Endothelial cell of umbilical vein (primary cell): Measurements from ENCODE around the gene C11orf71. TPM values are rescaled to one million over a fixed set of nuclear protein-coding genes. Genes with fewer than 3 reads are reported as not detected.
A peak's percentile ranks its signal among the peaks of the same experiment; 100 is the strongest.

Experiments used
- BruUV-seq: library from RNA; stranded (reverse); fragments of 400-500 nt; replicated peaks from 2 replicates; lab custom pipeline; 2021; lab: Mats Ljungman, UMichigan
- CTCF ChIA-PET: fragments of 300-600, 350-600 bp; sonication (Branson Sonifier 250); formaldehyde crosslinking; loops from one replicate; lab custom pipeline; 2021; ENCODE audit warnings: antibody characterized with exemption, inconsistent platforms; lab: Charles Lee
- POLR2A ChIA-PET: fragments of 300-600, 350-600 bp; sonication (Branson Sonifier 250); formaldehyde crosslinking; loops from one replicate; lab custom pipeline; 2021; ENCODE audit warnings: antibody characterized with exemption, inconsistent platforms; lab: Charles Lee
- DNase-seq: peaks from one replicate; pipeline ENCODE4 v3.0.0-alpha.2; 2011; ENCODE audit warnings: low read depth, low spot score
- FAIRE-seq: peaks from 2 replicates; lab custom pipeline; 2011; peaks lifted over from hg19 to GRCh38; lab: Jason Lieb, UNC
- H2AFZ ChIP-seq: 2 replicates; pipeline ENCODE4 v1.6.0; 2012; ENCODE audit warnings: low read depth, low read length, control low read depth, inconsistent platforms
- H3K27ac ChIP-seq: 2 replicates; pipeline ENCODE4 v1.5.1; 2011; ENCODE audit warnings: low read depth, mild to moderate bottlenecking, control low read depth, low read length, moderate library complexity; ENCODE audit not compliant: insufficient read depth
- H3K27me3 ChIP-seq, 2 experiments: 2 replicates each; pipeline versions ENCODE4 v1.6.0 to v1.6.1; 2011; ENCODE audit warnings: low read length in 2 of 2, mixed read lengths in 1 of 2; ENCODE audit not compliant: control insufficient read depth in 2 of 2, insufficient read depth in 2 of 2
- H3K36me3 ChIP-seq, 2 experiments: 2 replicates in 1 of 2; 3 replicates in 1 of 2; pipeline ENCODE4 v1.5.1; 2011; ENCODE audit warnings: low read length in 2 of 2, mild to moderate bottlenecking in 1 of 2, moderate library complexity in 1 of 2; ENCODE audit not compliant: control insufficient read depth in 2 of 2, insufficient read depth in 2 of 2; ENCODE audit errors: extremely low read depth in 1 of 2
- H3K4me1 ChIP-seq: 3 replicates; pipeline ENCODE4 v1.5.1; 2011; ENCODE audit warnings: mild to moderate bottlenecking, low read length; ENCODE audit not compliant: control insufficient read depth, insufficient read depth; ENCODE audit errors: extremely low read depth
- H3K4me2 ChIP-seq: 2 replicates; pipeline ENCODE4 v1.6.1; 2011; ENCODE audit warnings: low read length, control low read depth, mixed read lengths; ENCODE audit not compliant: insufficient read depth
- H3K4me3 ChIP-seq, 3 experiments: fragments of 200-600 bp in 1 of 3; sonication (generic), shearing (Covaris generic) in 1 of 3; replicated peaks in 1 of 3; 2 replicates each; pipeline ENCODE4 v1.5.1; 2011 to 2016; ENCODE audit warnings: control low read depth in 3 of 3, low read length in 3 of 3, mild to moderate bottlenecking in 2 of 3, inconsistent platforms in 1 of 3, low read depth in 1 of 3, moderate library complexity in 1 of 3; ENCODE audit not compliant: insufficient read depth in 1 of 3
- H3K79me2 ChIP-seq: 2 replicates; pipeline ENCODE4 v1.6.0; 2012; ENCODE audit warnings: low read length, inconsistent platforms; ENCODE audit not compliant: control insufficient read depth, insufficient read depth
- H3K9ac ChIP-seq: replicated peaks from 2 replicates; pipeline ENCODE3; 2011; ENCODE audit warnings: low read length, control low read depth; ENCODE audit not compliant: insufficient read depth; ENCODE audit errors: extremely low read depth
- H3K9me1 ChIP-seq: replicated peaks from 3 replicates; pipeline ENCODE4 v1.6.0; 2011; ENCODE audit warnings: mild to moderate bottlenecking, low read length; ENCODE audit not compliant: control insufficient read depth, insufficient read depth; ENCODE audit errors: extremely low read depth
- H3K9me3 ChIP-seq: replicated peaks from 2 replicates; pipeline ENCODE4 v1.5.1; 2012; ENCODE audit warnings: low read length, inconsistent platforms; ENCODE audit not compliant: control insufficient read depth, insufficient read depth
- H4K20me1 ChIP-seq: replicated peaks from 2 replicates; pipeline ENCODE3; 2011; ENCODE audit warnings: mild to moderate bottlenecking, low read length; ENCODE audit not compliant: control insufficient read depth, insufficient read depth; ENCODE audit errors: extremely low read depth
- CTCF ChIP-seq, 2 donors: IDR thresholded peaks; 1 replicate in 1 of 2; 2 replicates in 1 of 2; pipeline ENCODE4 v1.5.1; 2011; ENCODE audit warnings: low read length in 2 of 2, mild to moderate bottlenecking in 2 of 2, moderate library complexity in 2 of 2, control low read depth in 1 of 2, inconsistent platforms in 1 of 2, low read depth in 1 of 2; ENCODE audit not compliant: insufficient read depth in 1 of 2; ENCODE audit errors: extremely low read depth in 1 of 2
- EZH2 ChIP-seq: IDR thresholded peaks from 2 replicates; pipeline ENCODE4 v1.6.1; 2012; ENCODE audit warnings: borderline replicate concordance, low read depth, mild to moderate bottlenecking, moderate library complexity, low read length, inconsistent platforms; ENCODE audit not compliant: severe bottlenecking
- FOS ChIP-seq: IDR thresholded peaks from 2 replicates; pipeline ENCODE4 v1.6.1; 2011; ENCODE audit warnings: mild to moderate bottlenecking, low read length, moderate library complexity, borderline replicate concordance; ENCODE audit not compliant: insufficient read depth
- GATA2 ChIP-seq: IDR thresholded peaks from 2 replicates; pipeline ENCODE4 v1.7.0; 2011; ENCODE audit warnings: low read depth, mild to moderate bottlenecking, moderate library complexity, mixed read lengths, low read length; ENCODE audit not compliant: insufficient read length, insufficient read depth
- JUN ChIP-seq: IDR thresholded peaks from 2 replicates; pipeline ENCODE4 v1.6.1; 2011; ENCODE audit warnings: borderline replicate concordance, low read depth; ENCODE audit not compliant: insufficient read length, insufficient read depth
- MAX ChIP-seq: IDR thresholded peaks from 2 replicates; pipeline ENCODE4 v1.6.1; 2011; ENCODE audit not compliant: insufficient read depth, insufficient read length
- MYC ChIP-seq: IDR thresholded peaks from one replicate; pipeline ENCODE4 v1.6.1; 2011; ENCODE audit warnings: mild to moderate bottlenecking, low read depth, low read length
- POLR2A ChIP-seq: IDR thresholded peaks from 2 replicates; pipeline ENCODE4 v1.6.1; 2012; ENCODE audit warnings: low read depth, mild to moderate bottlenecking, control low read depth, low read length
- POLR2AphosphoS5 ChIP-seq: IDR thresholded peaks from 2 replicates; pipeline ENCODE4 v1.6.1; 2012; ENCODE audit warnings: low read depth, mild to moderate bottlenecking, control low read depth, low read length, moderate library complexity; ENCODE audit not compliant: insufficient read depth
- dilution Hi-C: fragments of 300-500 bp; cut with MboI; formaldehyde crosslinking; loops from one replicate; pipeline ENCODE4 v1.15.0; 2019; ENCODE audit warnings: low sequenced_read_pairs; ENCODE audit not compliant: extremely low pct_ligation_motif_present
- intact Hi-C: fragments of 100-400 bp; cut with micrococcal nuclease; formaldehyde crosslinking; loops from one replicate; pipeline ENCODE4 v1.10.0; 2022
- polyA plus RNA-seq, 4 experiments: library from polyadenylated mRNA; depleted of rRNA in 3 of 4; stranded (reverse) in 3 of 4; unstranded in 1 of 4; fragments of >200 nt; gene quantifications; 2 replicates each; pipeline versions ENCODE4 v1.2.1 to v1.2.3, GENCODE V29; 2011 to 2012; ENCODE audit warnings: missing spikeins in 1 of 4
- total RNA-seq: library from RNA; stranded (reverse); gene quantifications from 2 replicates; pipeline ENCODE4 v1.2.3, GENCODE V29; 2021

Gene C11orf71
- total and polyA plus RNA-seq, 2 donors (not counting 3 experiments of a cell fraction or from before 2014, with no cell fraction given), result 4.0 to 6.9 TPM

- FAIRE-seq, result no peak
- peak; percentile 21 for DNase-seq
- TF ChIP-seq CTCF (IDR thresholded peaks at IDR 0.05; ENCODE audit: extremely low read depth in 1 of 2, insufficient read depth in 1 of 2, low read depth in 1 of 2, low read length in 2 of 2) (no peak), GATA2 (peak; percentile 23)
- Histone ChIP-seq H3K79me2 (no peaks in the 10 kb centered on the region), H3K27ac (peak overlapping the region; percentile 52), H3K4me2 (peak overlapping the region; percentile 15), H3K9me1 (no peaks in the 10 kb centered on the region), H2AFZ (peak overlapping the region; percentile 97), H3K27me3 (no peaks in the 10 kb centered on the region), H4K20me1 (no peaks in the 10 kb centered on the region), H3K9ac (peak overlapping the region; percentile 22), H3K4me1 (peaks cover 13% of the 10 kb centered on the region), H3K9me3 (no peaks in the 10 kb centered on the region), H3K36me3 (no peaks in the 10 kb centered on the region), H3K4me3 (no peak overlapping the region)
- BruUV-seq, result no TSS peak
- ChIA-PET POLR2A (interaction anchor here (1.0 kb wide), 1 partner anchor 8 kb away, joined by 3 read pairs; no protein-coding TSS in a partner anchor), CTCF (interaction anchor here (1.1 to 1.2 kb wide), 2 partner anchors 11 to 18 kb away, joined by 3 to 5 read pairs; no protein-coding TSS in a partner anchor)
- dilution Hi-C loops (no loop called here), intact Hi-C loops (no loop called here)
These were observed 41.6 kb downstream of the C11orf71 start for GRCh38 chr11:114358716-114359115.

GRCh38 chr11:114354076-114354475 is 46.2 kb downstream of the C11orf71 start:
- FAIRE-seq (peak; percentile 71), DNase-seq (peak; percentile 87)
- Histone ChIP-seq H3K9me3 (no peaks in the 10 kb centered on the region), H3K4me1 (peaks cover 7% of the 10 kb centered on the region), H3K36me3 (no peaks in the 10 kb centered on the region), H3K27me3 (no peaks in the 10 kb centered on the region), H3K4me2 (no peak overlapping the region), H3K79me2 (no peaks in the 10 kb centered on the region), H4K20me1 (no peaks in the 10 kb centered on the region), H3K4me3 (no peak overlapping the region), H2AFZ (no peak overlapping the region), H3K9me1 (no peaks in the 10 kb centered on the region), H3K27ac (no peak overlapping the region), H3K9ac (no peak overlapping the region)
- ChIA-PET POLR2A (interaction anchor here (0.9 kb wide), 1 partner anchor 58 kb away, joined by 3 read pairs; the partner anchor contains the start of gene NNMT), CTCF (interaction anchor here (1.2 kb wide), 1 partner anchor 9 kb away, joined by 3 read pairs; no protein-coding TSS in a partner anchor)
- intact Hi-C loops, result loop anchor here (1.0 kb wide), 1 partner anchor 46 kb away; the partner anchor contains the start of genes C11orf71 and RBM7
- dilution Hi-C loops, result no loop called here
- TF ChIP-seq JUN (peak; percentile 89), CTCF (IDR thresholded peaks at IDR 0.05; ENCODE audit: extremely low read depth in 1 of 2, insufficient read depth in 1 of 2, low read depth in 1 of 2, low read length in 2 of 2) (no peak), MYC (no peak), GATA2 (peak; percentile 32), POLR2A (peak; percentile 34), FOS (peak; percentile 82), EZH2 (no peak), POLR2AphosphoS5 (peak; percentile 40), MAX (peak; percentile 34)
- BruUV-seq, result no TSS peak
